Right renal pelvis (tissue), 4 donors: ENCODE results near the gene FSTL4. TPM values are rescaled to one million over a fixed set of nuclear protein-coding genes. Genes with fewer than 3 reads are reported as not detected.

Source experiments
- DNase-seq, 4 donors: peaks; one replicate each; pipeline ENCODE4 v3.0.0-alpha.2; 2013; ENCODE audit warnings: low read depth in 4 of 4, low spot score in 3 of 4, missing footprints in 1 of 4
- polyA plus RNA-seq, 4 donors: library from polyadenylated mRNA; unstranded; fragments of 120-200 nt; gene quantifications; one replicate each; pipeline ENCODE4 v1.2.1, GENCODE V29; 2013; ENCODE audit not compliant: insufficient read length in 4 of 4

Gene FSTL4
- polyA plus RNA-seq, 4 donors: 0.74 to 1.1 (median 0.86) TPM

DNA sequence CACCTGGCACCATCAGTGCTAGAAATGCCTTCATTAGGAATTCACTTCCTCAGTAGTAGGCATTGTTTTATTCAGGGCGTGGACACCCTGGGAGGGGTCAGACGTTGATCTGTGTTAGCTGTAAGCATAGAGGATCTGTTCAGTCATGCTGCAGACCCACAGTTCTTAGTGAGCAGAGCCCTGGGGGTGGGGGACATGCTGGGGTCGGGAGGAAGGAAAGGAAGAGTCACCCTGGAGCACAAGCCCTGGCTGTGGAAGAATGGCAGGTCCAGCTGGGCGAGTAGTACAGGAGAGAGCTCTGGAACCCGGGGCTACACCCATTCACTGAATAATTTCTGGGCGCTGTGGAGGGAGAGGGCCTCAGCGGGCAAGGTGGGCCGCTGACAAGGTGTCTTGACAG lies 172.5 kb downstream of the FSTL4 start:
- DNase-seq: no peak

DNA sequence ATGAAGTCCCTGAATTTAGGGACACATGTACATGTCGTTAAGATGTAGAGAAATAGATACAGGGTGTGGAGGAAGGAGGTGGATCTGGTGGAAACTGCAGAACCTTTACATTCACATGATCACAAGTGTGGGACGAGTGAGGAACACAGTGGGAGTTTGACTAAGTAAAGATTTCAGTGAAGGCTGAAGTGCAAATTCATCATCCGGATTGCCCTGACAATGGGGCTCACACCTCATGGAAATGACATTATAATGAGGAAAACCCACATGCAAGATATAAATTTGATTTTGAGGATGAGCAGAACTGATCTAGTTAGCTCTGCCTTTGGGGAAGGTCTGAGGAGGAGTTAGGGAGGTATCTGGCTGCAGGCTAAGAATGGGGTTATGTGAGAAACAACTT lies 173.9 kb downstream of the FSTL4 start:
- DNase-seq: no peak

DNA sequence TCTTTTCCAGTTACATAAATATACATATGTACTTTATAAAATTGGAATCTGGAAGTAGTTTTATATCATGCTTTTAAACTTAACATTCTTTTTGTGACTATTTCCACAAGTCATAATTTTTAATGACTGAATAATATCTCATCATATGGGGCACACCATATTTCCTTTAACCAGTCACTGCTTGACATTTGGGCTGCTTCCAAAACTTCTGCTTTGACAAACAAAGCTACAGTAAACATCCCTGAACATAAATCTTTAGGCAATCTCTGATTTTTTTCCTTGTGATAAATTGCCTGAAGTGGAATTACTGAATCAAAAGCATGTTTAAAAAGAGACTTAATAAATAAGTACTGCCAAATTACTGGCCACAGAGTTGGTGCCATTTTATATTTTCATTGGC lies 178.0 kb downstream of the FSTL4 start:
- no peak for DNase-seq

DNA sequence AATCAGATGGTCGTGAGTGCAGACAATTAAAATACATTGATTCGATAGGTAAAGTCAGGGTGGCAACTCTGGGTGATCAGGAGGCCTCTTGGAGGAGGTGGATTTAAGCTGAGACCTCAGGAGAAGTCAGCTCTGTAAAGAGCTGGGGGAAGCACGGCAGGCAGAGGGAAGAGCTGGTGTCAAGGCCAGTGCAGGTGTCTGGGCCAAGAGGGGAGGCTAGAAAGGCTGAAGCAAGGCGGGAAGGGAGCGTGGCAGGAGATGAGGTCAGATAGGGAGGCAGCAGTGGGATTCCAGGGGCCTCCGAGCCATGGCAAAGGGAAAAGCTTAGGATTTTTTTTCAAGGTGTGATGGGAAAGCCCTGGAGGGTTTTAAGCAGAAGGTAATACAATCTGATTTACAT lies 178.7 kb downstream of the FSTL4 start:
- no peak for DNase-seq

GRCh38 chr5:133432956-133433532 lies 179.3 kb downstream of the FSTL4 start:
- DNase-seq: no peak

DNA sequence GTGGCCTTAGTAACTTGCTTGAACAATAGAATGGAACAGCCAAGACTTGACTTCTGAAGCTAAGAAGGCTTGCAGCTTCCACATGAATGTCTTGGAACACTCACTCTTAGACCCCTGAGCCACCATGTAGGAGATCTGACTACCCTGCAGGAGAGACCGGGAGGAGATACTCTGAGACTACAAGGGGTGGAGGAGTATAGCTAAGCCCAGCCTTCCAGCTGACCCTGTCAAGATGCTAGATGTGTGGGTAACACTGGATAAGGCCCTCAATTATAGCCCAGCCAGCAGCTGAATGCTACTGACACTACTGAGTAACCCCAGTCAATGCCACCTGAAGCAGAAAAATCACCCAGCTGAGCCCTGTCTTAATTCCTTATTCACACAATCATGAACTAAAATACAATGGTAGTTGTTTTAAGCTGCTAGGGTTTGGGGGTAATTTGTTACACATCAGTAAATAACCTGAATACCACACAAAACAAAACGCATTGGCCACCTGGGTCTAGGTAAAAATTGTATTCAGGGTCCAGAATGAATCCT lies 180.9 kb downstream of the FSTL4 start:
- DNase-seq: no peak

GRCh38 chr5:133430095-133430494 lies 182.2 kb downstream of the FSTL4 start:
- no peak for DNase-seq

GRCh38 chr5:133429046-133429445 lies 183.3 kb downstream of the FSTL4 start:
- DNase-seq: no peak

GRCh38 chr5:133428072-133428660 lies 184.2 kb downstream of the FSTL4 start:
- DNase-seq: no peak

DNA sequence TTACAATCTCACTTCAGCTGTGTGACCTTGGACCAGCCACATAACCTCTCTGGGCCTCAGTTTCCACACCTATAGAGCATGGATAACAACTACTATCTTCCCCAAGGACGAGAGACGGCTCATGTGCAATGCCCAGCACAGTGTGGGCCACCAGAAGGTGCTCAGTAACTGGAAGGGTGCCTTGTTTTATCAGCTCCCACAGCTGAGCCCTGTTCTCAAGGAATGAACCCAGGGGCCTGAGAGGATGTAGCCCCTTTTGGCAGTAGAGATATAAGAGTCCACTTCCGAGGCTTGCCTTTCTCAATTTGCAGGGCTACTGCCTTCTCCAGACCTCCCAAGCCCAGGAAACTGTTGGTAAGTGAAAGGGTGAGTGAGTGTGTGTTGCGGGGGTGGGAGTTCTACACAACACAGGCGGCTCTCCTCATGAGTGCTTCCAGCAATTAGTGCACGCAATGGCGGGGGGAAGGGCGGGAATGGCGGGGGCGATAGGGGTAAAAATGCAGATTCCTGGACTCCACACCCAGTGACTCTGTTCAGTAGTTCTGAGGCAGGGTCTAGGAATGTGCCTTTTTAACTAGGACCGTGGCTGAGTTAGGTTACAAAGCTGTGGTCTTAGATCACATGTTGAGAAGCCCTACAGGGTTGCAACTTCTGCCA lies 185.1 kb downstream of the FSTL4 start:
- DNase-seq: no peak

- no peak for DNase-seq
Observed at GRCh38 chr5:133426264-133426663, 186.1 kb downstream of the FSTL4 start.

DNA sequence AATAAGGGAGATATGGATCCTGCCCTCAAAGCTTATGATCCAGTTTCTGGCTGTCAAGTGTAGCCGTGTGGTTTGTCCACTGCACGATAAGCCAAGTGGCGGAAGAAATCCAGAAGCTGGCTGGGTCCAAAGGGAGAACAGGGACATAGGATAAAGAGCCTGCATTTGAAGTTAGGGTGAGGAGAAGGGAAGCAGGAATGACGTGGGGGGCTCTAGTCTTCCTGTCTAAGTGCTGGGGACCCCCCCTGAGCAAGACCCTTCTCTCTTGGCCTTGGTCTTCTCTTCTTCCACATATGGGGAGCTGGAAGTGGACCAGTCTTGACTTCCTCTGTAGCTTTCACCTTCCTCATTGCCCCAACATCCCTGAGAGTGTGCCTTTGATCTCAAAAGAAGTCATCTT lies 186.6 kb downstream of the FSTL4 start:
- no peak for DNase-seq

- no peak for DNase-seq
Observed at GRCh38 chr5:133425222-133425621, 187.1 kb downstream of the FSTL4 start.

GRCh38 chr5:133423618-133424282 lies 188.6 kb downstream of the FSTL4 start:
- peak in 3 of 4 donors; percentile 20 to 61 (median 29) for DNase-seq

GRCh38 chr5:133423011-133423617 lies 189.2 kb downstream of the FSTL4 start:
- no peak for DNase-seq

- no peak for DNase-seq
Observed at GRCh38 chr5:133421806-133422205, 190.5 kb downstream of the FSTL4 start.

GRCh38 chr5:133421394-133421793 lies 190.9 kb downstream of the FSTL4 start:
- no peak for DNase-seq

DNA sequence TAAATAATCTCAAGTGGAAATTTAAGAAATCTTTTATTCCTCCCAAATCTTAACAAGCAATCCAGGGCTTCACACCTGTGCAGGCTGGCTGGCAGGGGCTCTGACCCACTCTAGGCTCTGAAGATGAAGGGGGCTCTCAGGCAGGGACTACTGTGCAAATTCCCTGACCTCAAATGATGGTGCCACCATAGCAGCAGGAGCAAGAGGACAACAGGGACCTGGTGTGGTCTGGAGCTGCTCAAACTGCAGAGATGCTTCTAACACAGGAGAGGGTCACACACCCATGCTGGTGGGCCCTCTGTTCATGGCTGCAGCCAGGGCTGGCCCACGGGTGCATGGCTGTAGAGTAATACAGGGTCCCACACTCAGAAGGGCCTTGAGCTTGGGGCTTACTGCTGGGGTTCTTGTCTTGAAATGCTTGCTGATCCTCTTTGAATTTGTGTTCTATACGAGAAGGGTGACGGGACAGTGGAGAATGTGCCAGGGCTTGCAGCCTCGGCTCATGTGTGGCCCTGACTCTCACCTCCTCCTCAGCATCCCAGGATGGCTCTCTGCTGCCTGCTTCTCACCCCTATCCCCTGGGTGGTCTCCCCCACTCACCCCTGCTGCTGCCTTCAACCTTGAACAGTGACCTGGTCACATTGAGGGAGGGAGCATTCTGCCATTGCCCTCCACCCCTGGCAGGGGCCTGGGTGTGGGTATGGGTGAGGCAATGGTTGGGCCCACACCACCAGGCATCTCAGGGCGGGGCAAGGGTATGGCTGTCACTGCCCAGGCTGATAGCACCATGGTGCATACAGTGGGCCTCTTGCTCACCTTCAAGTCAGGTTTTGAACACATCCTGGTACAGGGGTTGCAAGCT lies 191.7 kb downstream of the FSTL4 start:
- no peak for DNase-seq

- DNase-seq: no peak
Observed at GRCh38 chr5:133415906-133416305, 196.4 kb downstream of the FSTL4 start.

DNA sequence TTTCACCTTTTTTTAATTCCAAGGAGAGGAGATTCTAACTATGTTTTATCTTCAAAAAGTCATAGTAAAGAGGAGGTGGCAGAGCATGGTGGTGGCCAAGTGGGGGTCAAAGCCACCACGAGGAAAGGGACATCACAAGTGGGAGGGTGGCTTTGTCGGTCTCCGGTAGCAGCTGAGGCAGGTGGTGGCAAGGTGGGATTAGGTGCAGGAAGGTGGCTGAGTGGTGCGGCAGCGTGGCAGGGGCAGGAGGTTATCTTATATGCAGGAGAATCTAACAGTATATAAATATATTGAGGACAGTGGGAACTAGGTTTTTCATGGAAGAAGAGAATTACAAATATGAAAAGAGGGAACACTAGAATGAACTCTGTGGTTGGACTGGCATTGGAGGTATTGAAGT lies 196.8 kb downstream of the FSTL4 start:
- no peak for DNase-seq
